ENCODE results near the gene LRP2BP. TPM values are rescaled to one million over a fixed set of nuclear protein-coding genes. Genes with fewer than 3 reads are reported as not detected.

Gene LRP2BP
- total RNA-seq, 1 experiment from 2014 or later = 0.85 TPM

DNA sequence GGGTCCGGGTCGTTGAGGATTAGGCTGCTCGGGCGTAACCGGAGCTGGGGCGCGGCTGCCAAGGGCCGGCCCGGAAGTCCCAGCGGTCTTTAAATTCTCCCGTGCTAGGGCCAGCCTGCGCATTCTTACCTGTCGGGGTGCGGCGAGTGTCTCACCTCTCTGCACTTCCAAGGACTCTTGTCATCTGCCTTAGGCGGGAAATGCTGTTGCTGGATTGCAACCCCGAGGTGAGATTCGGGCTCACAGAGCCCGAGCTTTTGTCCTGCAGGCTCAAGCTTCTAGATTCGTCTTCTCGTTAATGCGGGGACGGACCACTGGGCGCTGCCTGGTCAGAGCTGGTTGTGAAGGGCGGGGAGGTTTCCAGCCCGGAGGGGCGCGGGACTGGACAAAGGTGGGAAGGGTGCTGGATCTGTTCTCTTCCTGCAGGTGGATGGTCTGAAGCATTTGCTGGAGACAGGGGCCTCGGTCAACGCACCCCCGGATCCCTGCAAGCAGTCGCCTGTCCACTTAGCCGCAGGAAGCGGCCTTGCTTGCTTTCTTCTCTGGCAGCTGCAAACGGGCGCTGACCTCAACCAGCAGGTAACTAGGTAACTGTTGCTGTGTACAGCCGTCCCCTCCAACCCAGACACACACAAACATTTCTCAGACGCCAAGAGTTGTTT lies 1.1 kb upstream of the LRP2BP start, which contains the start of gene ANKRD37:
ANKRD37 (plus strand) TSS at position 118 of the 662 bp plus-strand sequence; CDS start at position 201, 83 bp downstream.
- H3K9me2 ChIP-seq (ENCODE audit: insufficient read depth) = no peaks in the 10 kb centered on the region; the same call in 1 of the 2 replicates
- intact Hi-C loops (cut with micrococcal nuclease; ENCODE audit: unreplicated experiment) = loop anchor here (1.0 to 10.0 kb wide), 5 partner anchors 28 to 198 kb away; partner anchors contain the start of genes CCDC110, SNX25 and UFSP2
- no peaks in the 10 kb centered on the region for H4K20me1 ChIP-seq (ENCODE audit: insufficient read depth)
- peak; percentile 63 to 86 for DNase-seq
- ChIA-PET POLR2A (ENCODE audit: unreplicated experiment) (interaction anchor here (0.5 to 1.6 kb wide), 11 partner anchors 14 to 1084 kb away, joined by 3 to 9 read pairs (median 3); no protein-coding TSS in a partner anchor), CTCF (interaction anchor here (0.6 kb wide), 1 partner anchor 187 kb away, joined by 4 read pairs; the partner anchor contains the start of gene SNX25)
- H3K9me3 ChIP-seq (ENCODE audit: insufficient read depth, low read depth) = no peaks in the 10 kb centered on the region
- peaks cover 16% of the 10 kb centered on the region for H3K4me1 ChIP-seq (replicated peaks; ENCODE audit: insufficient read depth)
- H3K27me3 ChIP-seq (ENCODE audit: insufficient read depth, low read depth) = no peaks in the 10 kb centered on the region
- H3K79me2 ChIP-seq (ENCODE audit: low read depth) = no peaks in the 10 kb centered on the region
- TSS peak; percentile 81 for BruUV-seq (replicated peaks)
- peak within 1 kb of the TSS; percentile 91 for H3K4me3 ChIP-seq
- peak within 1 kb of the TSS; percentile 98 for H3K4me2 ChIP-seq
- peak within 1 kb of the TSS; percentile 97 for H2AFZ ChIP-seq
- H3K27ac ChIP-seq = peak within 1 kb of the TSS; percentile 98
- peaks cover 15% of the 10 kb centered on the region for H3F3A ChIP-seq (ENCODE audit: insufficient read depth, low read depth)
- TF ChIP-seq EZH2 (IDR thresholded peaks at IDR 0.05; ENCODE audit: low read depth) = no peak
- TF ChIP-seq, protein P1, sequence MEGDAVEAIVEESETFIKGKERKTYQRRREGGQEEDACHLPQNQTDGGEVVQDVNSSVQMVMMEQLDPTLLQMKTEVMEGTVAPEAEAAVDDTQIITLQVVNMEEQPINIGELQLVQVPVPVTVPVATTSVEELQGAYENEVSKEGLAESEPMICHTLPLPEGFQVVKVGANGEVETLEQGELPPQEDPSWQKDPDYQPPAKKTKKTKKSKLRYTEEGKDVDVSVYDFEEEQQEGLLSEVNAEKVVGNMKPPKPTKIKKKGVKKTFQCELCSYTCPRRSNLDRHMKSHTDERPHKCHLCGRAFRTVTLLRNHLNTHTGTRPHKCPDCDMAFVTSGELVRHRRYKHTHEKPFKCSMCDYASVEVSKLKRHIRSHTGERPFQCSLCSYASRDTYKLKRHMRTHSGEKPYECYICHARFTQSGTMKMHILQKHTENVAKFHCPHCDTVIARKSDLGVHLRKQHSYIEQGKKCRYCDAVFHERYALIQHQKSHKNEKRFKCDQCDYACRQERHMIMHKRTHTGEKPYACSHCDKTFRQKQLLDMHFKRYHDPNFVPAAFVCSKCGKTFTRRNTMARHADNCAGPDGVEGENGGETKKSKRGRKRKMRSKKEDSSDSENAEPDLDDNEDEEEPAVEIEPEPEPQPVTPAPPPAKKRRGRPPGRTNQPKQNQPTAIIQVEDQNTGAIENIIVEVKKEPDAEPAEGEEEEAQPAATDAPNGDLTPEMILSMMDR (conservative IDR thresholded peaks at IDR 0.05) = no peak
- H3K36me3 ChIP-seq (ENCODE audit: low read depth) = no peaks in the 10 kb centered on the region

DNA sequence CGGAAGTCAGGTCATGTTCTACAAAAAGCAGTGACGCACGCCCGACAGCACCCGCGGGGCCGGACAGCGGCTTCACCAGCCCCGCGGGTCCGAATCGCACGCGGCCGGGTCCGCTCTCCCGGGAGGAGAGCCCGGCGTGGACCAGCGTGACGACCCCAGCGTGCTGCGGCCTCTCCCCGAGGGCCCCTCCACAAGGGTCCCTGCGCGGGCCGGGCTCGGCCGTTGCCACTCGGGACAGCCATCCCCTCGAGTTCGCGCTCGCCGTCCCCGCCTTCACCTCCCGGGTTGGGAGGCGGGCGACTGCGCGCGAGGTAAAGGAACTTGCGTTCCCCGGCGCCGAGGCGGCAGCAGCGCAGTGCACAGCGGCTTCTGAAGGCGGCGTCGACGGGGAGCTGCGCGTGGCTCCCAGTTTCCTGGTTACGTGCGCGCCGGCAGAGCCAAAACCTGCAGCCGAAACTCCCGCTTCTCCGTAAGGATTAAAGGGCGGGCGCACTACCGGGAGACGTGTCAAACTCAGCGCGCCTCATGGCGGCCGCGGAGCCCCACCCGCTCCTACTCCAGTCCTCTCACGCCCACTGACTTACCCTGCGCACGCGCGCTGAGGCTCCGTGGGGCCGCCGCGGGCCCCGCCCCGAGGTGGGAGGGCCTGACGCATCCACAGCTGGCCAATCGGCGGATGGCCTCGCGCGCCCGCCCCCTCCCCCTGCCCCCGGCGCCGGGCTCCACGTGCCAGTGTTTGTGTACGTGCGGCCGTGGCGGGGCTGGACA lies 416 bp upstream of the LRP2BP start:
- Histone ChIP-seq H3K79me2 (ENCODE audit: low read depth) (no peaks in the 10 kb centered on the region), H3K27ac (peak overlapping the region; percentile 98), H3K9me3 (ENCODE audit: insufficient read depth, low read depth) (no peaks in the 10 kb centered on the region), H3F3A (ENCODE audit: insufficient read depth, low read depth) (peaks cover 15% of the 10 kb centered on the region), H4K20me1 (ENCODE audit: insufficient read depth) (no peaks in the 10 kb centered on the region), H3K4me1 (replicated peaks; ENCODE audit: insufficient read depth) (peaks cover 16% of the 10 kb centered on the region), H2AFZ (peak overlapping the region; percentile 97), H3K9me2 (ENCODE audit: insufficient read depth) (no peaks in the 10 kb centered on the region; the same call in 1 of the 2 replicates), H3K27me3 (ENCODE audit: insufficient read depth, low read depth) (no peaks in the 10 kb centered on the region), H3K36me3 (ENCODE audit: low read depth) (no peaks in the 10 kb centered on the region), H3K4me3 (peak overlapping the region; percentile 91), H3K4me2 (peak overlapping the region; percentile 98)
- peak; percentile 88 to 99 for DNase-seq
- TF ChIP-seq, protein P1 (conservative IDR thresholded peaks at IDR 0.05) = no peak
- no peak for TF ChIP-seq EZH2 (IDR thresholded peaks at IDR 0.05; ENCODE audit: low read depth)
- CTCF ChIA-PET = interaction anchor here (0.6 kb wide), 1 partner anchor 186 kb away, joined by 4 read pairs; the partner anchor contains the start of gene SNX25
- POLR2A ChIA-PET (ENCODE audit: unreplicated experiment) = interaction anchor here (0.5 to 1.6 kb wide), 12 partner anchors 17 to 1085 kb away, joined by 3 to 9 read pairs (median 4); no protein-coding TSS in a partner anchor
- intact Hi-C loops (cut with micrococcal nuclease; ENCODE audit: unreplicated experiment) = loop anchor here (1.0 to 10.0 kb wide), 5 partner anchors 29 to 199 kb away; partner anchors contain the start of genes CCDC110, SNX25 and UFSP2
- BruUV-seq (replicated peaks) = TSS peak; percentile 38

All from PC-9 (cell line).